Suppressor macrophage (primary cell): ENCODE data around the gene ETV1.

ENCODE experiments used
- DNase-seq, 4 experiments: peaks; one replicate each; pipeline ENCODE4 v3.0.0-alpha.2; 2020 to 2022

ETV1 gene

DNA sequence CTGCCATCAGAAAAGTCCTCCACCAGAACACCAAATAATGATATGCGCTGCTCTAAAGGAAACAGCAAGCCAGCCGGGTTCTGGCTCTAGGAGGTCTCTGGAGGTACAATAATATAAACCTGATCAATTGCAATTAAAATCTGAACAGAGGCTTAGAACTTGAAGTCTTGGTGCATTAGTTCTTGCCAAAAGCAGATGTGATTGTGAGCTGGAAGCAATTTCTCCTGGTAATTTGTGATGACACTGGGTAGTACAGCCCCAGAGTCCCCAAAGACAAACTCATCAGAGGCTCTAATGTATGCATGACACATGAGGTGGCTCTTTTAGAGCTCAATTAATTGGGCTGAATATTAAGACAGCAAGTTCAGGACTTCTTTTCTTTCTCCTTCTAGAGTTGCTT is 3.3 kb downstream of the ETV1 start:
- no peak for DNase-seq

DNA sequence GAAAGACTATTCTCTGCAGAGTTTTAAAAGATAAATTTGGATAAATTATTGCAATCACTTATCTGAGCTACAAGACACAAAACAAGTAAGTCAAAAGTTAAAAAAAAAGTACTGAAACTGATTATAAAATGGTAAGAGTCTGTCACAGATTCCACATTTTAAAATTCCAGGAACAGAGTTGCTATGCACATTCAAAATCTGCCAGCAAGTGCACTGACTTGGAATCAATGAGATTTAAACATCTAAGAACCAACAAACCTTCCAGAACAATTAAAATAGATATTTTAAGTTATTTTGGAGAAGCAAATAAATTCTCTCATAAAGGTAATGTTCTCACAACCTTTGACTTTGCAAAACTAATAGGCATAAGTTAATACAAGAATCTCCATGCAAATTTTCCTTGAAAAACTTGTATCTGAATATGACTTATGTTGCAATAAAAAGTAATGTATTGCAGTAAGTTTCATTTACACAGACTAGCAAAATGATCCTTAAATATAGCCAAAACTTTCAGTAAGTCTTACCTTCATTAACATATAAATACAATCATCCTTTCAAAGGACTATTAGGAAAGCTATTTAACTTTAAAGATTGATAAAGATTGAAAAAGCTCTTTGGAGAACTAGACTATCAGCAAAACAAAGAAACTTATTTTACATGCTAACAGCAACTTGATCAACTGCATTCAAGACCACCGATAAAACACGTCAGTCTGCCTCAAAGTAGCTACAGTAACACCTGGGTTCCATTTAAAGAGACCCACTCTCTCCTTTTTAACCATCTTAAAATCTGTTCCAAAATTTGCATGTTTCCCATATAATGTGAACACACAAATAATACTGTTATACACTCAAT is 4.4 kb downstream of the ETV1 start:
- DNase-seq, result no peak

DNA sequence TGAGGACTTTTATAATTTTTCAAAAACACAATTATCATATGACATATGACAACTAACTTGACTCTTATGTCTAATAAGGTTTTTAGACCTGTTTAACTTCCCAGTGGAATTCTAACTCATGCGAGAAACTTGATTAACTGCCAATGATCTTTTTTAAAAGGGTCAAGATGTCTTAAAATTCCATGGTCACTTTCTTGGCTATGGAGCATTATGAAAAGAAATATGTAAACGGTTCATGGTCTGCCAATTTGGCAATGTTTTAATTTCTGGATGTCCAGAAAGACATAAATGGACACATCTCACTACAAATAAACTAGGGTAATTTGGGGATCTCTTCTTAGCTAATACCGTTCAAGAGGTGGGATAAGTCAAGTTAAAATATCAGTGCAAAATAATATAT is 5.4 kb downstream of the ETV1 start:
- no peak for DNase-seq

DNA sequence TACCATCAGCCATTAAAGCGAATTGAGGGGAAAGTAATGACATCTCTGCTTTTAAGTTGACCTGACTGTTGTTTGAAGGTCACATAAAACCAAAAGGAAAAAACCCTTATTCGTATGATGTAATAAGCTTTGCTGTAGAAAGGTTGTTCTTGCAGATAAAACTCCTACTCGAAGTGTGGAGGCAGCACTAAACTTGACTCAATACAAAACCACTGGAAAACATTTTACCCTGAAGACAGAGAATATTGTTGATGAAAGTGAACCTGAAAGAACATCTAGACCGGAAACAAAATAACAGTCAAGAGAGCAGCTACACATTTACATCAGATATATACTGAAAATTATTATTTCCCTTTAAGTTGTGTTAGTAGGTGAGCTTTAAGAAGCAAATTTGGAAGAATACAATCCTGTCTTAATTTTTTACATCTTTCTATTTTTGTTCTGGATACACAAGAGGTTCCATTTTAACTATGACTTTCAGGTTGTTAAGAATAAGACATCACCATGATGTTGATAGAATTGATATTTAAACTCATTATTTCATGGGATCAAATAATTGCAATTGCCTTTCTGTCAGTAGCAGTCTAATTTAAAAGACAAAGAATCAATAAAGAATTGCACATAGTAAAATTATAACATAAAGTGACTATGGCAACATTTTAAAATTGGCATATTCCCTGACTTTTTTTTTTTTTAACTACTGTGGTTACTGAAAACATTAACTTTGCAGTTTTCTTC is 6.4 kb downstream of the ETV1 start:
- DNase-seq, result peak in 1 of 4 experiments; percentile 4

DNA sequence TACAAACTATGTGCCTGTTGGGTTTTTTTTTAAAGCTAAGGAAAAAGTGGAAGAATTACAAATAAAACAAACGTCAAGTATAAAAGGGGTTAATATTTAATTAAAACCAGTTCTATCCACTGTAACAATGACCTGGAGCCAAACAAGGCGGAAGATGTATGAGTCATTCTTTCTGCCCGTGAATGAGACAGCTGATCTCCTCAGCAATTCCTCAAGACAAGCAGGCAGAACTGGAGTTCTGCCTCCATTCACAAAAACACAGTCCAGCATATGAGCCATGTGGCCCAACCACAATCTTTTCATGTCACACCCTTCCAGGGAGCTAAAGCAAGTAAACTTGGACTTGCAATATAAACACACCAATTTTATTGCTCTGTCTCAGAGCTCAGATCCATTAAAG is 8.4 kb downstream of the ETV1 start:
- DNase-seq, result peak; percentile 9 to 32 (median 21)

DNA sequence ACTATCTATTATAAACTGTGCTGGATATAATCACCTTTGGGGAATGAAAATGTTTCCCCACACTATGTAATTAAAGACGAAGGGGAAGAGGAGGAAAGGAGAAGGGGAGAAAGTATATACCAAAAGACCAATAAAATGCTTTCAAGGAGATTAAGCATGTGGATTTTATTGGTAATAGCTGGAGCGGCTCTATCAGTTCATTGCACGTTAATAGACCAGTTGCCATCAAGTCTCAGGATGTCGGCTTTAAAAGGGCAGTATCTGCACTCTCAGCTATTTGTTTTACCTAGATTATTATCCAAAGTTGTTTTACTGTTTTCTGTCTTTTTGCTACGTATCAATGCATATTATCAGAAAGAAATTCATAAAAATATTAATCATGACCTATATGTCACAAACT is 9.0 kb downstream of the ETV1 start:
- DNase-seq, result no peak

DNA sequence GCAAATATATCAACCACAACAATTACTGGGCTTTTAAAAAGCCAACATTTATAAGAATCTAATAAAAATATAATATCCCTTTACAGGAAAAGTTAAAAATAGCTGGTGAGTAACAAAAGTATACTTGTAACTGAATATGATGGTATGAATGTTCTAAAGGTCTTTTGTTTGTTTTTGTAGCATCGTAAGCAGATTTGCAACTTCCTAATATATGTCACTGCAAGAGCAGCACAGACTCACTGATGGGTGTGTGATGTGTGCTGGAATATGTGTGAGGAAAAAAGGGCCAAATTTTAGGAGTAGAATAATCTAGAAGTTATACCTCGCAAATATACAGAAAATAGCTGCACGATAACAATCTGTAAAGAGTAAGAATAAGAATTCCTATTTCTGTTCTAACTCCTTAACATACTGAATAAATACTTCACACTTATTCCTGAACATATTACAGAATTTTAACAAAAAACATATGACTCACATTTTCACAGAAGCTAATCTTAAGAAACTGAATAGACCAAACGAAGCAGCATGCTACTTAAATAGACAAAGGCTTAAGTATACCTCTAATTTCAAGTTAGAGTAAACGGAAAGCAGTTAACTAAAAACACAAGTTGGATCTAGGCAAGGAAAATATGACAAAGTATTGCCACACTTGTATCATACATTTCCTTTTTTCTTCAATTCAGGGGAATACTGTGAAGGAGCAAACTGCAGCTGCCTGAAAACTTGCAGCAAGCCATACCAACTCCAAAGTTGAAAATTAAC is 9.6 kb downstream of the ETV1 start:
- no peak for DNase-seq

DNA sequence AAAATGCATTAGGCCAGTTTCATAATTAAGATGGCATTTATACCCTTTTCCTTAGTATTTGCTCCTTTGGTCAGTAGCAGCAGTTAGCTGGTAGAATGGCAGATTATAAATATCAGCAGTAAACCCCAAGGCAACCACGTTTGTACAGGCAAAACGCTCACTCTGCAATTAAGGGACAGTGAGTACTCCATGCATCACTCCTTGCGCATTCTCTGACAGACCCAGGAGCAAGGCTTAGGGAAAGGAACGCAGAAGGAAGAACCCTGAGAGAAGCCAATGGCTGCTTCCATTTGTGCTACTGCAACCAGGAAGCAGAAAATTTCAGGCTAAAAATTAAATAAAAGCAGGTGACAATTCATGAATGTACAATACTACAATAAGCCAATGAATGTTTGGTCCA is 12.9 kb downstream of the ETV1 start:
- no peak for DNase-seq

DNA sequence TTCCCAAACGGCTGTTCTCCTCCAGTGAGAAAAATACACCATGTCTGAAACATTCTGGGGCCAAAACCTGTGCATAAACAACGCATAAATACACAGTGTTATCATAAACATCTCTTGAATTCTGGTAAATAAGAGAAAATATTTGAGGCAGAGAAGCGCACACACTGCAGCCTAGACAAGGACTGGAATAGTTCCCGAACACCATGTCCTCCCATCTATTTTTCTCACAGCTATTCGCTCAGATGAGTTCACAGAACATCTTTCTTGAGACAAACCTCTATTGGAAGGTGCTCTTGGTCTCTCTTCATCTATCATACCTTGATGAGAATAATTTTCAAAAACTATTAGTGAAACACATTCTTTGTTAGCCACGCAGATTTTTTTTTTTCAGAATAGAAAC is 24.4 kb downstream of the ETV1 start:
- no peak for DNase-seq

DNA sequence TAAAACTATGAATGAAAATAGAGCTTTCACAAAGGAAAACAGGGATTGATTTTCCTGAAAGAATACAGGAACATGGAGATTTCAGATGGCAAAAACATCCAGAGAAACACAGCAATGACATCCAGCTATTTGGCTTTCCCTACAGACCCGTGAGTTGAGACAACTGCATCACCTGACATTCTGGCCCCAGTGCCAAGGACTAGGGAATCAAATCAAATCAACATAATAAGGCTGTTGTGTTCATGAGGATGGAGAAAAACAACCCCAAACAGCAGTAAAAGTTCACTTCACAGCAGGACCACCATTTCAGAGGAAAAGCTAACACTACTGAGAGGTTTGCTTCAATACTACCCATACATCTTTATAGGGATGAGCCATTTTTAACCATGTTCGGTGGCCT is 25.5 kb downstream of the ETV1 start:
- no peak for DNase-seq

DNA sequence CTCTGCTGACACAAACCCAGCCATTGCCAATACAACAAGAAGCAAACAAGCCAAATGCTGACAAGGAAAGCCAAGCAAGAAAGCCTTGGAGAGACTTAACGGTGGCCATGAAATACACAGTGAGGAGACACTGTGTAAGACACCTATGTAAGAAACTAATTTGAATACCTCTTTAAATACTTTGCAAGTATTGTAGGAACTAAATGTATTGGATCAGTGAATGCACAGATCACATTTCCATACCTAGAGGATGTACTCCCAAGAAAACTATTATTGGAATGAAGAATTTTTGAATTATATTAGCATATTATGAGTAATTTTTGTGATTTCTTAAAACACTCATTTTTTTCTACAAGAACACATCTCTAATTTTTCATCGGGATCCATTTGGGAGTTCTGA is 34.0 kb downstream of the ETV1 start:
- no peak for DNase-seq

DNA sequence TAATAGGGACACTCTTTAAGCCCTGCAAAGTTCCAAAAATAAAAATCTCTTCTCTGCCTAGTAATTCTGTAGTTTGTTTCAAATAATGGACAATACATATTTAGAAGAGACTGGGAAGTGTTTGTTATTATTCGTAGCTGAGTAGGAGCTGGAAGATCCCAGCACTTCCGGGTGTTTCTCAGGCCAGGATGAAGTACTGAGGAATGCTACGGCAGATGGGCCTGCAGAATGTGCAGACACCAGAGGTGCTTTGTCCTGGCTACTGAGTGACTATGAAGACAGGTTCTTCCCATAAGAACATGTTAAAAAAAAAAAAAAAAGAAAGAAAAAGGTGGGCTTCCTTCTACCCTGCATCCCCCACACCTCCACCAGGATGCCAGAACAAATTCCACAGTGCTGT is 36.1 kb downstream of the ETV1 start:
- no peak for DNase-seq

DNA sequence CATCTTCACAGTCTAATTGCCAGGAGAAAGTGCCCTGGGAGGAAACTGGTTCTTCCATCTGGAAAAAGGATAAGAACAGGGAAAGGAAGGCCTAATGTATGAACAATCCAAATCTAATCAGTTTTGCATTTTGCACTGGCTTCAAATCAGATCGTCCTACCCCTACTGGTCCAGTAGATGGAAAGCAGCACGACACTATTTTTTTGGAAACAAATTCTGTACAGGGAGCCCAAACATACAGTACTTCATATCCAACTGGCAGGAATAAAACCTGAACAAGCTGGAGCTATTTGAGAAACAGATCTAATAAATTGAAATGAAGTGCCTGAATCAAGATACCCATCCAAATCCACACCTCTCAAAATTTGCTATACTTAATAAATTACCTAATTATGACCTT is 36.5 kb downstream of the ETV1 start:
- no peak for DNase-seq

DNA sequence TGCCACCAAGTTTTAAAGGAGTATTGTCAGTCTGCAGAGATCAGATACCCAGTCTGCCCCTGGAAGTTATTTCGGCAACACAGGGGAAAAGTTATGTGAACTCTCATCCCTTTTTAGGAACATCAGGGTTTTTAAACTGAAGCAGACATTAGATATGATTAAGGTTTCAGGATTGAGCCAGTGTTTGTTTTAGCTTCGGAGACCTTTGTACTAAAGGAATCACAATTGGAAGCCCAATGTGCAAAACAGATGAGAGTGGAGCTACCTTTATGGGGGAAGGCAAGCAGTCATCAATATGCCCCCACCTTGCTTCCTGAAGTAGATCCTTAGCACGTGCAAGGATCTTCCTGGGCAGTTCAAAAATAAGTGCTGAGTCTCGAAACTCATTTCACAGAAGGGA is 39.5 kb downstream of the ETV1 start:
- DNase-seq, result no peak

DNA sequence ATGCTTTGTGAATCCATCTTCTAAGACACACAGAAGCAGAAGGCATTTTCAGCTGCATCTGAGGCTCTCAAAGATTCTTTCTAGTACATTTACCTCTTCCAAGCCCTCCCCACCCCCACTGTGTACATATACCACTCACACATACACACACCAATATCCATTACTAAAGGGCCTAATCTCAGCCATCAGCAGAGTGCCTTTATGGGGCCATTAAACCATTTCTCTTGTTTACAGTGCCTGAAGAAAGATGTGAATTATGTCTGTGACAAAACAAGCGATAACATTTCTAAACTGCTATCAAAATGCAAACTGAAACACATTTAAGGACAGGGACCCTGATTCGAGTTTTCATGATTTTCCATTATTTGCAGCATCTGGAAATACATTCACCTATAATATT is 40.0 kb downstream of the ETV1 start:
- no peak for DNase-seq

DNA sequence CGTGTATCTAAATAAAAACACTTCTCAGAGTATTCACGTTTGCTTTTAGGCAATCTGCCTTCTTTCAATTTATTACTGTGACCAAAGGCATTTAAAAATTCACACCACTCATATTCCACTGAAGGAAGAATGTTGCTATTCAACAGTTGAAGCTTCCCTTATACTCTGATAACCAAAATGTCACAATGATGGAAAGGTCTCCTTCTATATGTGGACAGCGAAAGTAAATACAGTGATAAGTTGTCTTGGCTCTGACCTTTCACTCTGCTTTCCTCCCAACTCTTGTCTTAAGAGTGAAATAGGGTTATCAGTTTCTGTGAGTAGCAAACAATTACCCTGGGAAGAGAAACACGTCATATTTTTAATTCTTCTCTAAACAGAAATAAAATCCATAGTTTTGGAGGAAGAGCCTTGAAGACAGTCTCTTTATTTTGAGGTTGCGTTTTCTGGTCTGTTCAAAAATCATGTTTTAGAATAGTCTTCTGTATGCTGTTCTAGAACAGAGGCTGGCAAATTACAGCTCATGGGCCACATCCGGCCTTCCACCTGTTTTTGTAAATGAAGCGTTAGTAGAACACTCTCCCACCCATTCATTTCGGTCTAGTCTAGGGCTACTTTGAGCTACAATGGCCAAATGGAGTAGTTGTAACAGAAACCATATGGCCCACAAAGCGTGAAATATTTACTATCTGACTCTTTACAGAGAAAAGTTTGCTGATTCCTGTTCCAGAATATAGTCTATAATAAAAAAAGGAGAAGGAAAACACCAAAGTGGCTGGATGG is 41.3 kb downstream of the ETV1 start:
- DNase-seq, result no peak

DNA sequence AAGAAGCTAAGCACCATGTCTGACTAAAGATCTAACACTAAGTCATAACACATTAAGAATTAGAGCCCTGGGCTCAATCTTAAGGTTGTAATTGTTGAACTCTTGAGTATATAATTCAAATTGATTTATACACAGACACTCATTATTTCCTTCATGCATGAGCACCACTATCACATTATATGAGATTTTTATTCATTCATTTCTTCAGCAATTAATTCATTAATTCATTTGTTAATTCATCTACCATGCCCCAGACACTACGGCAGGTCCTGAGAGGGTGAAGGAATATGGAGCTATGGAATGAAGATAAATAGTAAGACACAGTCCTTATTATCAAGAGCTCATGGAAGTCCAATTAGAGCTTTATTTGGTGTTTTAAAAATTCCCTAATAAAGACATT is 41.9 kb downstream of the ETV1 start:
- DNase-seq, result no peak

DNA sequence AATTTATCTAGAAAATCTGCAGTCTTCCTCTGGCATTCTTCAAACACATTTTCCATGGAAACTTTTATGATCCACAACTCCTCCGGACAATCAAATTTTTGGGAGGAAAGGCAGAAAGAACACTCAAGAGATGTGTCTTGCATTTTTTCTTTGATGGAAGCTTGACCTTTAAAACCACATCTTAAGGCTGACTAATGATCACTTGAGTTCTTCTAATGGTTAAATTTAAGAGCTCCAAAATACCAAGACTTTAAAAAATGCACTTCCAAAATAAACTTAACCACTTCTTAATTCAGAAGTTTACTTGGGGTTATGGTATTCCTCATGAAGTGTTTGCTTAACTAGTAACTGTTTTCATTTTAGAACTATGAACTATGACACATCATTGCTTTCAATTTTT is 43.3 kb downstream of the ETV1 start:
- no peak for DNase-seq

DNA sequence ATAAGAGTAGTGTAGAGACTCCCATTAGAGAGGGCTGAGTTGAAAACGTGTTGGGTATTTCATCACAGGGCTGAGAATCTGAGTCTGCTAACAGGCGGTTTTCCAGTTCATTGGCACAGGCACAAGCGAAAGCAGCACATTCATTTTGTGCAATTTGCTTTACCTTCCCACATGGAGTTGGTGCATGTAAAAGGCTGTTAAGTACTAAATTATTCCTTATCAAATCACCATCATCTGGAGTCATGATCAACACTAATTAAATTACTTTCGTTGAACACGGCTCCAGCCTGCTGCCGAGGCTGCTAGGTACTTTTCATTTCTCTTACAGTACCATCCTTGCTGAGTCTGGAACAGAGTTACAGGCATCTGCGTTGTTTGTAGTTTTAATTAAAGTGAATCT is 43.8 kb downstream of the ETV1 start:
- DNase-seq, result no peak

DNA sequence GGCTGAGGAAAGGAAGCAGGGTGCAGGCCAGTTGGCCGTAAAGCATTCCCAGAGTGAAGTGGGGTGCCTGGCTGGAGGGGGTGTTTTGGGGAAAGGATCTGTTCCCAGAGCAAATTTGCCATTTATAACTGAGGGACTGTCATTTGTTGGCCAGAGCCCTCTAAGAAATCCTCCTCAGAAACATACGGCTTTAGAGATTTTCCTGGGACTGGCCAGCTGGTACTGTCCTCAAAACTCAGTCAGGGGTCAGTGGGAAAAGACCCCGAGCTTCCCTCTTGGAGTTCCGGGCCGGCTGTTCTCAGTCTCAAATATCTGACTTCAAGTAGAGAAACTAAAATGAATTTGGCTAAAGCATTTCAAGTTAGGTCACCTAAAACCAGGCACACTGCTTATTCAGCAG is 55.9 kb downstream of the ETV1 start:
- DNase-seq, result no peak

DNA sequence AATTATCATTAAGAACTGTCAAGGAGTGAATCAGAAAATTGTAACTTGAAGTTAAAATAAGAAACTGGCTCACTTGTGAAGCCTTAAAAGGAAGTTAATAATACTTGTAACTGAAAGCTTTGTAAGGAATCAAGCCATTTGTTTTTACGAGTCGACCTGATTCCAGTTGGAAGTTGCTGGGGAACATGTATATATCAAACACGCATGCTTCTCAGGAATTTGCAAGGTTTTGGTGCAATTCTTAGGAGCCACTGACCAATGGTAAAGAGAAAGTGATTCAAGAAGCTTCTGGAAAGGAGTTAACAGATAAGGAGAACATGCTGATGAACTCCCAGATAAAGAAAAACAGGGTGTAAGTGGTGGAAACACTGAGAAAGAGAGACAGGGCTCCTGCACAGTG is 56.4 kb downstream of the ETV1 start:
- DNase-seq, result no peak

DNA sequence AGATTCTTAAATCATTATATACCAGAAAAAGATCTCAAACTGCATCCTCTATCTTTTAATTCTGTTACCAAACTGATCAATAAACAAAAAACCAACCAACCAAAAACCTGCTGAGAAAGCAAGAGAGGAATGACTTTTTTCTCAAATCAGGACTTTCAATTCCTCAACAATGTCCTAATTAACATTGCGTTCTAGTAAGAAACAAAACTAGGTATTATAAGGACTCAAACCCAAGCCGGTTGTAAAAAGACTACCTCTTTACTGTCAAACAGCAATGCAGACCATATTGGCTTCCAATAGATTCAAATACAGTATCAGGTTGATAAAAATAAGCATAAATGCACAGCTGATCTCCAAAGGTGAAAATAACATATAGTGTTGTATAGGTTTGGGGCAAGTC is 57.3 kb downstream of the ETV1 start:
- DNase-seq, result no peak

DNA sequence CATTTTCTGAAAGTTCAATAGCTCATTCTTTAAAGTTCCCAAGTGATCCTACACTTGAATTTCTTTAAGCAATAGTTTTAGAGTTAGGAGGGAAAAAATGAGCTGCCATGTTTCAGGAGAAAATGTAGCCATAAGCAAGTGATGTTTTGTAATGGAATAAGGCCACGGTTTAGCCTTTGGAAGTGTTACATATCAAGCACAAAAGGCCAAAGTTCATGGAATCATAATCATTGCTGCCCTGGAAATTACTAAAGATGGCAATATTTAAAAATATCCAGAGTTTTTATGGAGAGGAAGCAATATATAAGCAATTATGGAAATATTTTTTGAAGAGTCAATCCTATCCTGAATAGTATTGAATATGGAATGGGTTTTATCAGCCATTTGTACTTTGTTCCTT is 68.4 kb downstream of the ETV1 start:
- DNase-seq, result no peak
